Hepatocyte (in vitro differentiated cells): ENCODE results near the gene FERMT3.

Experiments
- CTCF ChIP-seq: fragments of 200-600 bp; sonication (generic); IDR thresholded peaks from 2 replicates; pipeline ENCODE4 v1.5.1; 2016; ENCODE audit warnings: antibody characterized with exemption, mild to moderate bottlenecking; ENCODE audit not compliant: poor library complexity
- EZH2 ChIP-seq: fragments of 200-600 bp; sonication (generic); IDR thresholded peaks from 2 replicates; pipeline ENCODE4 v1.6.1; 2016; ENCODE audit warnings: antibody characterized with exemption, mild to moderate bottlenecking, borderline replicate concordance
- EZH2phosphoT487 ChIP-seq: fragments of 200-600 bp; sonication (generic); IDR thresholded peaks from one replicate; pipeline ENCODE4 v1.6.1; 2018; ENCODE audit warnings: antibody characterized with exemption, mild to moderate bottlenecking, low read depth, moderate library complexity; ENCODE audit not compliant: unreplicated experiment, severe bottlenecking

DNA sequence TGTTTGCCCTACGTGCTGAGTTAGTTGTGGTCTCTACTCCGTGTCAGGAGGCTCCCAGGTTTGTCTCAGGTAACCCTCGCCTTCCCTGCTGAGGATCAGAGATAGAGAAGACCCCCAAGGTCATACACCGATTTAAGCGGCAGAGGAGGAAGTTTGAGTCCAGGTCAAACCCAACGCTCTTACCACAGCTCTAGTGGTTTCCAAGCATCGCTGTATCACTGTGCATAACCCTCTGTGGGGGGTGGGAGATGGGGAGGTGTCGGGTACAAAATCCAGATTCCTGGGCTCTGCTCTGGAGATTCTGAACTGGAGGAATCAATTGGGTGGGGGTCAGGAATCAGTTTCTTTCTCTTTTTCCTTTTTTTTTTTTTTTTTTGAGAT is 24.5 kb downstream of the FERMT3 start:
- TF ChIP-seq CTCF = no peak
- no peak for TF ChIP-seq EZH2
- no peak for TF ChIP-seq EZH2phosphoT487
